HG02852 (cell line): ENCODE data around the gene IGIP.
A peak's percentile ranks its signal among the peaks of the same experiment; 100 is the strongest.

Source experiments
- ATAC-seq: cut with Tn5 transposase; IDR thresholded peaks from one replicate; pipeline ENCODE4 v1.9.1; 2021; ENCODE audit warnings: mild to moderate bottlenecking, moderate library complexity; ENCODE audit not compliant: unreplicated experiment

The IGIP gene

GRCh38 chr5:140162275-140162674 lies 36.5 kb downstream of the IGIP start:
- ATAC-seq, result no peak

DNA sequence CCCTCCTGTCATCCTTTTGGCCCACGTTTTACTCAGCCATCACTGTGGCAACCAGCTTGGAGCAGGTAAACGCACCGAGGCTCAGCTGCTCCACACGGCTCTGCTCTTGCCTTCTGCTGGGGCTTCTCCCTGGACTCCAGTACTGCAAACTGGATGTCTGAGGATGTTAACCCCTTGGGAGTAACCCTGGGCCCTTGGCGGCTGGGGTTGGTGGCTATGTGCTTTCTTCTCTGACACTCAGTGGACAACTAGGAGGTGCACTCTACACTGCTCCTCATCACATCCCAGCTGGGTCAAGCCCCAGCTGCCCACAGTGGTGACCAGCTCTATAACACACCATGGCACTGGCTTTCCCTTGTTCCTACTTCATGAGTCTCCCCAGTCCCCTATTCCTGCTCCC lies 37.0 kb downstream of the IGIP start:
- ATAC-seq, result no peak

DNA sequence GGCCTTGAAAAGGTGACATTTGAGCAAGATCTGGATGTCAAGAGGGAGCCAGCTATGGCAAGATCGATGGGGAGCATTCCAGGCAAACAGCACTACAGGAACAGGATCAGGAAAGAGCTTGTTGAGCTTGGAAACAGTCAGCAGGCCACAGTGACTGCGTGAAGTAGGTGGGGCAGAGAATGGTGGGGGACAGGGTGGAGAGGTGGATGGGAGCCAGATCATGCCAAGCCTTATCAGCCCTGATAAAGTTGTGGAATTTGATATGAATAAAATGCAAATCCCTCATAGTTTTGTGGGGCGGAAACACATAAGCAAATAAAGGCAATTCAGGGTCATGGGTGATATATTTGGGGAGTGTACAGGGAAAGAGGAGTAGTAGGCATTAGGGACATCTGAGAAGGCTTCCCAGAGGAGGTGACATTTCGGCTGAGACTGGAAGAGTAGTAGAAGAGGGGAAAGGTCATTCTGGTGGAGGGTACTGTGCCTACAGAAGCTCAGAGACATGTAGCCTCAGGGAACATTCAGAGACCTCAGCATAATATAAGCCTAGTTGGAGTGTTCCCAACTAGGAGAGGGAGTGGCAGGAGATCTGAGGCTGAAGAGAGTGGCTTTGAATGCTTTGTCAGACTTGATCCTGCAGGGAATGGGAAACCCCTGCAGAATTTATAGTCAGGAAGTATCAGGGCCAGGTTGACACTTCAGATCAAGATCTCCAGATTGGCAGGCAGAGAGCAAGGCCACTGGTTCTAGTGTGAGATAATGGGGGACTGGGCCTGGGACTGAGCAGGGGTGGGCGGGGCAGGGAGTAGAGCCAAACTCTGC lies 39.6 kb downstream of the IGIP start:
- no peak for ATAC-seq

DNA sequence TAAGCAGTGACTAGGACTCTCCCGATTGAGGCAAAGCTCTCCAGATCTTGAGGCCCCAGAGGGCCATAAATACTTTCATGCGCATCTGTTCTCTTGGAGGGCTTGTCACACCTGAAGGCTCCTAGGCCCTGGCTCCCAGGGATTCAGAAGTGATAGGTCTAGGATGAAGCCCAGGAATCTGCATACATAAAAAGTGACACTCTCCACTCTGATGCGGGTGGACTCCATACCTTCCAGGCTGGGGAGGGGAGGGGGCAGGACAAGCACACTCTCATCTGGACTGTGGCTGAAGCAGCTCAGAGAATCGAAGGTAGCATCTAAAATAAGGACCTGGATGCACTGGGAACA lies 40.2 kb downstream of the IGIP start:
- no peak for ATAC-seq

DNA sequence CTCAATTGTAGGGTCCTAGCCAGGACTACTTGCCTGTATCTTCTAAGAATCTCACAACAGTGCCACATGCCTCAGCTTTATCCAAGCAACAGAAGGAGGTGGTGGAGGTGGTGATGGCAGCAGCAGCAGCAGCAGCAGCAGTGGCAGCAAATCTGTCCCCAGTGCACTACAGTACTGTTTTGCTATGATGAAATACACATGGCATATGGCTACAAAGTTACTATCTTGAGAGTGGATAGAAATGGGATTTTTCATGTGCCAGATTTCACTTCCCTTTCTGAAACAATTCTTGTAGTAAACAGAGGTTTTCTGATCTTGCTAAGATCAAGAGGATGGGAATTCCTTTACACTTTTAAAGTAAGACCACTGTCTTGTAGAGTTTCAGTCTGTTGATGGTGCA lies 41.2 kb downstream of the IGIP start:
- ATAC-seq, result no peak

- ATAC-seq, result no peak
These were observed 42.6 kb downstream of the IGIP start for GRCh38 chr5:140168371-140168770.

GRCh38 chr5:140169410-140169809 lies 43.7 kb downstream of the IGIP start:
- no peak for ATAC-seq

DNA sequence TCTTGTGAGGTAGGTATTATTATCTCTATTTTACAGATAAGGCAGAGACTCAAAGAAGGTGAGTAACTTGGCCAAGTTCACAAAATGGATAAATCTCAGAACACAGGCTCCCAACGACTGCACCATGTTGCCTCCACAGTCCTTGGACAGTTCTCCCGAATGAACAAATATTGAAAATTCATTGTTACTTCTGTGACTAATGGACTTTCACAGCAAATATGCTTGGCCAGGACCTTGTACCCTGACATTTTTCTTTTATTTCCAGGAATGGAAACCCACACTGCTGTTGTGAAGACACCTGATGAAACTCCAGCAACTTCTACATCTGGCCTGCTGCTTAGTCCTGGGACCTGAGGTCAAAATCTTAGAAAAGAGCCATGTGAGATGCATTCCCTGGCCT lies 46.7 kb downstream of the IGIP start:
- ATAC-seq, result no peak

DNA sequence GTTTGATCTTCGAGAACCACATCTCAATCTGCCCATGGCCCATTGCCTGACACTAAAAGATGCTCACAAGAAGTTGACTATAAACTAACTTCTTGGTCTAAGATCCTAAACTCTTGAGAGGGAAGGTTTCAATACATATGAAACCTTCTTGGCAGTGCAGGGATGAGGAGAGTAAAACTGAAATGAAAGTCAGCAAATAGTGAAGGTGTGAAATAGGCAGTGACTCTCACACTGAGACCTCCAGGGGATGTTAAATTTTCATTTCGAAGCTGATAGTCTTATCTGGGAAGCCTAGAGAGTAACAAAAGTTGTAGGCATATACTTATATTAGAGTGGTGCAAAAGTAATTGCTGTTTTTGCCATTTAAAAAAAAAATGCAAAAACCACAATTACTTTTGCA lies 48.3 kb downstream of the IGIP start:
- ATAC-seq, result no peak

- ATAC-seq, result peak; percentile 91
These were observed 49.0 kb downstream of the IGIP start, which contains the start of gene CYSTM1 for GRCh38 chr5:140174465-140175366. CYSTM1 (plus strand) TSS chr5:140175188; CDS start chr5:140194466, 19,278 bp downstream.

DNA sequence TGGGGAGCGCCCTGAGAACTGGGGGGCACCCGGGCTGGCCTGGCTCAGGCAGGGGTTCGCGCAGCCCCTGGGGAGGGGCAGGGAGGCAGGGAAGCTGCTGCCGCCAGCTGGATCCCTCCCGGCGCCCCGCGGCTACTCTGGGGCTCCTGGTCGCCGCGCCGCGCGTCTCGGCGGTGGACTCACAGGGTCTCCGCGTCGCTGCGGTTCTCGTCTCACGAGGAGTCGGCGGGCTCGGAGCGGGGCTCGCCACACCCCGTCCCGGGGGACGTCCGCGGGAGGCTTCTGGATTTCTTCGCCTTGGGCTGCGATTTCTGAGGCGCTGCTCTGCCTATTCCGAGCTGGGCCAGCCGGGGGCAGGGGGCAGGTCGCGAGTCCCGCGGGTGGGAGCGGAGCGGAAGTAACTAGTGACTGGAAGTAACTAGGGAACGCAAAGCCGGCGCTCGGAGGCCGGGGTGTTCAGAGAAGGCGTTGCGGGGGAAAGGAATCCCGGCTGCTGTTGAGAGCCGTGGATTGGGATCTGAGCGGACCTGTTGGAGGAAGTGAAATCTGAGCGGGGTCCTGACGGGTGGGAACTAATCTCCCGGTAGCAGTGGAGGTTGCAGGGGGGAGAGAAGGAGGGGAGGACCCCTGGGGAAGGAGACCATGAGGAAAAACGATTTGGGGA lies 49.8 kb downstream of the IGIP start:
- peak; percentile 54 for ATAC-seq

DNA sequence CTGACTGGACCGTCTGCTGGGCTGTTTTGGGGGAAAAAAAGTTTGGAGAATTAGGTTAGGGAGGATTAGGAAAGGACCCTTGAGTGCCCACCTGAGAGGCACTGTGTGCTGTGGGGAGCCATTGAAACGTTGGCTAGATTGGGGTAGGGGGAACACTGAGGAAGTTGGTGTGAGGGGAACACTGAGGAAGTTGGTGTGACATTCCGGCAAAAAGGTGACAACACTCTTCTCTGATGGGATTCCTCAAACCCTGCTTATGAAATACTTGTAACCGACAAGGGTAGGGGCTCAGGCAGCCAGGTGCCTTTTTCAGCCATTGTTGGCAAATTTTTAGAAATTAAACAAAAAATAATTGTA lies 50.3 kb downstream of the IGIP start:
- ATAC-seq, result no peak

- no peak for ATAC-seq
These were observed 52.3 kb downstream of the IGIP start for GRCh38 chr5:140178086-140178410.

- no peak for ATAC-seq
These were observed 52.9 kb downstream of the IGIP start for GRCh38 chr5:140178482-140179116.
